Adrenal gland (tissue), 12 donors: ENCODE results near the gene FBXL17. TPM values are rescaled to one million over a fixed set of nuclear protein-coding genes. Genes with fewer than 3 reads are reported as not detected.

Experiments used
- DNase-seq, 7 donors: peaks; one replicate each; pipeline ENCODE4 v3.0.0-alpha.2; 2019 to 2020
- H3K27ac ChIP-seq, 5 donors: fragments of 200-600 bp; sonication (generic) in 4 of 5; 1 replicate in 3 of 5; 2 replicates in 2 of 5; pipeline versions ENCODE4 v1.5.1 to v1.8.0; 2016 to 2020; ENCODE audit warnings: mild to moderate bottlenecking in 1 of 5
- H3K27me3 ChIP-seq: fragments of 200-600 bp; 2 replicates; pipeline ENCODE4 v1.8.0; 2021
- H3K36me3 ChIP-seq, 2 donors: fragments of 200-600 bp; replicated peaks in 1 of 2; 1 replicate in 1 of 2; 2 replicates in 1 of 2; pipeline versions ENCODE4 v1.5.1 to v1.8.0; 2018 to 2022
- H3K4me1 ChIP-seq, 2 donors: fragments of 200-600 bp; replicated peaks in 1 of 2; 1 replicate in 1 of 2; 2 replicates in 1 of 2; pipeline versions ENCODE4 v1.5.1 to v1.8.0; 2018 to 2021
- H3K4me3 ChIP-seq, 4 donors: fragments of 200-600 bp; sonication (generic) in 3 of 4; one replicate each; pipeline ENCODE4 v1.5.1; 2016 to 2018
- H3K9me3 ChIP-seq, 3 donors: fragments of 200-600 bp; sonication (generic) in 1 of 3; replicated peaks in 1 of 3; 1 replicate in 2 of 3; 2 replicates in 1 of 3; pipeline versions ENCODE4 v1.5.1 to v1.8.0; 2016 to 2021
- POLR2A ChIP-seq, 2 donors: fragments of 450-650 bp; IDR thresholded peaks; one replicate each; pipeline ENCODE4 v1.6.1; 2017; ENCODE audit warnings: antibody characterized with exemption in 2 of 2, mild to moderate bottlenecking in 2 of 2, moderate library complexity in 1 of 2
- WGBS, 4 donors: extraction: QIAGEN DNeasy Blood & Tissue Kit in 2 of 4; methylation state at CpG; one replicate each; pipeline versions ENCODE4 v1.1.5 to v1.1.7; 2013 to 2017; 5-methylcytosine and 5-hydroxymethylcytosine counted together
- intact Hi-C, 2 donors: fragments of 100-400 bp; cut with DNase I; formaldehyde crosslinking; loops; one replicate each; pipeline versions ENCODE4 v1.14.1 to v1.15.0; 2022 to 2023
- polyA plus RNA-seq, 3 donors: library from polyadenylated mRNA; stranded (reverse); fragments of 200-250 nt in 2 of 3; fragments of 350-450 nt in 1 of 3; fragmentation: Illumina TruSeq in 1 of 3; extraction: RNeasy Lipid Tissue Mini Kit (QIAGEN cat#74804) in 1 of 3; gene quantifications; one replicate each; pipeline ENCODE4 v1.2.3, GENCODE V29; 2013 to 2014
- total RNA-seq, 9 donors: library from RNA; depleted of rRNA in 4 of 9; stranded (reverse); fragments of >200 nt in 4 of 9; fragments of 120-200 nt in 1 of 9; fragmentation: NEBNext Ultra II Directional in 1 of 9; extraction: Animal tissue kit (Norgen Biotek cat#: 25700) in 1 of 9; gene quantifications; one replicate each; pipeline versions ENCODE4 v1.1.0 to v1.2.4, GENCODE V29; 2013 to 2023
- TF ChIP-seq, protein P1 (sequence below), 6 experiments: fragments of 450-650 bp in 4 of 6; fragments of 200-600 bp in 2 of 6; sonication (generic) in 1 of 6; IDR thresholded peaks; 1 replicate in 5 of 6; 2 replicates in 1 of 6; pipeline versions ENCODE4 v1.5.1 to v1.8.0; 2016 to 2021; ENCODE audit warnings: antibody characterized with exemption in 6 of 6, mild to moderate bottlenecking in 2 of 6, moderate library complexity in 1 of 6
- donor health status: healthy with polysubstance abuse.
- donor health status: Bipolar disorder and iron deficiency.
- donor health status: DM: yes; HTN: yes; CAD: no.
- donor health status: DM: no; HTN: no; CAD: no.
- donor health status: DM: no; HTN: no; CAD: no.
- donor health status: DM: yes; HTN: yes; CAD: no.

The FBXL17 gene
- total and polyA plus RNA-seq, 12 donors: 4.4 to 29.4 (median 21.3) TPM

DNA sequence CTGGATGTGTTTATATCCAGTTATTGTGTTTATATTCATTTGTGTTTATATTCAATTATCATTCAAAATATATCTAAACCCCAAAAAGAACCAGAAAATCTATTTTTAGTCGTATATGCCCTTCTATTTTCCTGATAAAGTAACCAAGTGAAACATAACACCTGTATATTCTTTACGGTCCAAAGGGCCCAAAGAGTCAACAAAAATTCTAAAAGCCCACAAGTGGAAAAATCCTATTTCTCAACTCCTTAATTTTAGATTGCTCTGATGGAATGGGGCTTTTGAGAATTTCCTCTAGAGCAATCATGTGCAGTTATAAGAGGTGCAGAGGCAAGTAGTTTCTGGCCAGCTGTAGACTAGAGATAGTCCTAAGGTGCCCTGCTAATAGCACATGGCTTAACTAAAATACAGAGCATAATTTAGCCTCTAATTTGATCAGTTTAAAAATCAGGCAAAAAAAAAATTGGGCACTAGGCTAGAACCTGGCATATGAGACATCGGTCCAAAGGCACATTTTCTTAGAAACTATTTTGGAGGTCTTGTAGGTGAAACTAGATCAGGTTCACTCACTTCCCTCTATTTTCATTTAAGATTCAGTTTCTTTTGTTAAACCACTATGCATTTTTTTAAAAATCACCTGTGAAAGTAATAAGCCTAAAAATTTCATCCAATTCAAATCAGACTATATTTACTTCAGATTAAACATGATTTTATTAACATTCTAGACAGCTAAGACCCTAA is 256.0 kb downstream of the FBXL17 start:
- intact Hi-C loops: no loop called here
- WGBS, 4 donors: 91 to 95% (median 94%) methylated on average over 3 of the region's 3 CpGs
- Histone ChIP-seq H3K36me3 (no peaks in the 10 kb centered on the region), H3K4me3 (no peak overlapping the region), H3K4me1 (no peaks in the 10 kb centered on the region), H3K27me3 (no peaks in the 10 kb centered on the region), H3K27ac (no peak overlapping the region), H3K9me3 (no peaks in the 10 kb centered on the region)
- TF ChIP-seq POLR2A (IDR thresholded peaks at IDR 0.05): no peak
- TF ChIP-seq, protein P1, sequence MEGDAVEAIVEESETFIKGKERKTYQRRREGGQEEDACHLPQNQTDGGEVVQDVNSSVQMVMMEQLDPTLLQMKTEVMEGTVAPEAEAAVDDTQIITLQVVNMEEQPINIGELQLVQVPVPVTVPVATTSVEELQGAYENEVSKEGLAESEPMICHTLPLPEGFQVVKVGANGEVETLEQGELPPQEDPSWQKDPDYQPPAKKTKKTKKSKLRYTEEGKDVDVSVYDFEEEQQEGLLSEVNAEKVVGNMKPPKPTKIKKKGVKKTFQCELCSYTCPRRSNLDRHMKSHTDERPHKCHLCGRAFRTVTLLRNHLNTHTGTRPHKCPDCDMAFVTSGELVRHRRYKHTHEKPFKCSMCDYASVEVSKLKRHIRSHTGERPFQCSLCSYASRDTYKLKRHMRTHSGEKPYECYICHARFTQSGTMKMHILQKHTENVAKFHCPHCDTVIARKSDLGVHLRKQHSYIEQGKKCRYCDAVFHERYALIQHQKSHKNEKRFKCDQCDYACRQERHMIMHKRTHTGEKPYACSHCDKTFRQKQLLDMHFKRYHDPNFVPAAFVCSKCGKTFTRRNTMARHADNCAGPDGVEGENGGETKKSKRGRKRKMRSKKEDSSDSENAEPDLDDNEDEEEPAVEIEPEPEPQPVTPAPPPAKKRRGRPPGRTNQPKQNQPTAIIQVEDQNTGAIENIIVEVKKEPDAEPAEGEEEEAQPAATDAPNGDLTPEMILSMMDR (IDR thresholded peaks at IDR 0.05): no peak
- DNase-seq: no peak

DNA sequence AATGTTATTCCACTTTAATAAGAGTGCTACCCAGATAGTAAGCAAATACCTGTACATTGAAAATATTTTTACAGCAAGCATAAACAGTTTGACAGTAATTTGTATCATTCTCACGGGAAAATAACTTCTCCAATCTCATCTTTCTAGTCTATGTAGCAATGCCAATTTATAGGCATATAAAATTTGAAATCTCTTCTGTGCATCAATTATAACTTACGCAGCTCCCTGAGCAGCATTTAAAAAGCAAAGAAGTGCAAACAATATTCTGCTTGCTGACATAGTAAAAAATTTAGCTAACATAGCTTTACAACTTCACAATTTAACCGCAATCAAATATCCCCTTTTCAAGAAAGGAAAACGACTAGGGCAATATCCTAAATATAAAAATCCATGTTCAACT is 257.3 kb downstream of the FBXL17 start:
- Histone ChIP-seq H3K27me3 (no peaks in the 10 kb centered on the region), H3K4me1 (no peaks in the 10 kb centered on the region), H3K9me3 (no peaks in the 10 kb centered on the region), H3K36me3 (no peaks in the 10 kb centered on the region), H3K4me3 (no peak overlapping the region), H3K27ac (no peak overlapping the region)
- DNase-seq: no peak
- 92 to 96% (median 94%) methylated on average over 4 of the region's 4 CpGs for WGBS, 4 donors
- intact Hi-C loops: no loop called here
- TF ChIP-seq, protein P1 (IDR thresholded peaks at IDR 0.05): no peak
- no peak for TF ChIP-seq POLR2A (IDR thresholded peaks at IDR 0.05)

DNA sequence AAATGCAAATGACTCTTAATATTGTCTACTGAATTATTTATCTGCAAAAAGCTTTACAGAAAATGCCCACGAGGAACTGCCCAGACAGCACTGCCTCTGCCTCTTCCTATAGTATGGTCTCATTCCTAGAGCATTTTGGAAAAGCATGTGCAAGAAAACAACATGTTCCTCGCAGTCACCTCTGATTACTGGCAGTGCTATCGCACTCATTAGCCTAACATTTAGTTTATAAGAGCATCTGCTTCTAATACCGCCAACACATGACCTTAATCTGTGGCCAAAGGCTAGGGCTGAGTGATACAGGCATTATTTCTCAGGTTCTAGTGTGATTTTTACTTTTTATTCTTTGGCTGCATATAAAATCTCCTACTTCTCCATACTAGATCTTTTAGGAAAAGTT is 259.2 kb downstream of the FBXL17 start:
- Histone ChIP-seq H3K27ac (no peak overlapping the region), H3K4me3 (no peak overlapping the region), H3K9me3 (no peaks in the 10 kb centered on the region), H3K36me3 (no peaks in the 10 kb centered on the region), H3K4me1 (no peaks in the 10 kb centered on the region), H3K27me3 (no peaks in the 10 kb centered on the region)
- intact Hi-C loops: no loop called here
- no peak for DNase-seq
- TF ChIP-seq POLR2A (IDR thresholded peaks at IDR 0.05): no peak
- TF ChIP-seq, protein P1 (IDR thresholded peaks at IDR 0.05): no peak
- WGBS, 4 donors: 75 to 88% (median 86%) methylated on average over 4 of the region's 4 CpGs

DNA sequence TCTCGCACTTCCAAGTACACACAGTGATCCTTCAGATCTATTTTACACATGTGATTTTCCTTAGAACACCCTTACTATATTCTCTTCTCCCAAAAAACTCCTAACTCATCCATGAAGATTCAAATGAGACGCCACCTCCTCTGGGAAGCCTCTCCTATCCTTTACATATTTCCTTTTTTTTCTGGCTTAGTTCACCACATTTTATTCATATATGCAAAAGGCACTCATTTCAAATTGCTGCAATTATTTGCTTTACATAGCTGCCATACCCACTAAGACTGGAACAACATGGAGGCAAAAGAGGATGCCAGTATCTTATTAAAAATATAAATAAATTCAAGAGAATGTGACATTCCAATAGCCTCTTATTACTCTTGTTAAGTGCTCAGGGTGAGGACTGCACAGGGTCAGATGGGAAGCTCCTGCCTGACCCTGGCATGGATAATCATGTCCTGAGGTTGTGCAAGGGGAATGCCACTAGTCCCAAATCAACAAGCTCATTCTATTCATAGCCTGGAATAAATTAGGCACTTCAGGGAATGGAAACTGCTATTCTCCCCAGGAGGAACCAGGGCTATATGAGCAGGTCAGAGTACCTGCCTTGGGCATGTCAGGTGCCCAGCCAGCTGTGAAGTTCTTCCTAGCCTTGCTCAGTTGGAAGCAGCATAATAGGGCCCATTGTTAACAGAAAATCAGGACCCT is 262.9 kb downstream of the FBXL17 start:
- no peak for DNase-seq
- Histone ChIP-seq H3K4me3 (no peak overlapping the region), H3K9me3 (no peaks in the 10 kb centered on the region), H3K27ac (no peak overlapping the region), H3K4me1 (no peaks in the 10 kb centered on the region), H3K36me3 (no peaks in the 10 kb centered on the region), H3K27me3 (no peaks in the 10 kb centered on the region)
- 96 to 98% (median 98%) methylated on average over 2 of the region's 2 CpGs for WGBS, 4 donors
- TF ChIP-seq, protein P1 (IDR thresholded peaks at IDR 0.05): no peak
- no peak for TF ChIP-seq POLR2A (IDR thresholded peaks at IDR 0.05)
- intact Hi-C loops: no loop called here
